ENCODE measurements around the gene TBCEL.

- TF ChIP-seq EZH2 (IDR thresholded peaks at IDR 0.05; ENCODE audit: low read length) = no peak
- TF ChIP-seq CTCF (optimal IDR thresholded peaks at IDR 0.05 in 1 of 3, IDR thresholded peaks at IDR 0.05 in 1 of 3, conservative IDR thresholded peaks at IDR 0.05 in 1 of 3; ENCODE audit: extremely low read depth in 1 of 3, insufficient read depth in 2 of 3, low read length in 3 of 3) = no peak
Observed at GRCh38 chr11:120991830-120992686, 31.8 kb upstream of the TBCEL start.

All from keratinocyte (primary cell).